Astrocyte (in vitro differentiated cells and primary cell): ENCODE data around the gene SMIM27. TPM values are rescaled to one million over a fixed set of nuclear protein-coding genes. Genes with fewer than 3 reads are reported as not detected.
"Not testable (repeated sequence)": the region's sequence is repeated elsewhere in the genome, so short reads cannot be mapped to it uniquely, and the experiment has no call there.

Experiments
- DNase-seq: peaks from one replicate; pipeline ENCODE4 v3.0.0-alpha.2; 2010; ENCODE audit warnings: low read depth
- FAIRE-seq: peaks from 2 replicates; lab custom pipeline; 2011; peaks lifted over from hg19 to GRCh38; lab: Jason Lieb, UNC
- H2AFZ ChIP-seq: 2 replicates; pipeline ENCODE4 v1.6.0; 2012; ENCODE audit warnings: low read depth, low read length, inconsistent platforms
- H3K27ac ChIP-seq: 2 replicates; pipeline ENCODE4 v1.5.1; 2011; ENCODE audit warnings: low read depth, low read length, inconsistent platforms
- H3K27me3 ChIP-seq: 2 replicates; pipeline ENCODE4 v1.6.0; 2011; ENCODE audit warnings: low read length, inconsistent platforms; ENCODE audit not compliant: insufficient read depth
- H3K36me3 ChIP-seq: 2 replicates; pipeline ENCODE4 v1.5.1; 2011; ENCODE audit warnings: low read length, inconsistent platforms; ENCODE audit not compliant: insufficient read depth
- H3K4me1 ChIP-seq: 2 replicates; pipeline ENCODE4 v1.5.1; 2011; ENCODE audit warnings: low read length, inconsistent platforms; ENCODE audit not compliant: insufficient read depth
- H3K4me2 ChIP-seq: 2 replicates; pipeline ENCODE4 v1.6.0; 2012; ENCODE audit warnings: low read length, inconsistent platforms
- H3K4me3 ChIP-seq: 2 replicates; pipeline ENCODE4 v1.5.1; 2011; ENCODE audit warnings: low read depth, mild to moderate bottlenecking, low read length, inconsistent platforms; ENCODE audit not compliant: insufficient read depth
- H3K79me2 ChIP-seq: 2 replicates; pipeline ENCODE4 v1.6.0; 2012; ENCODE audit warnings: mild to moderate bottlenecking, low read length, inconsistent platforms; ENCODE audit not compliant: insufficient read depth
- H3K9ac ChIP-seq: 2 replicates; pipeline ENCODE4 v1.6.0; 2012; ENCODE audit warnings: mild to moderate bottlenecking, low read length, inconsistent platforms
- H3K9me3 ChIP-seq: 2 replicates; pipeline ENCODE4 v1.5.1; 2012; ENCODE audit warnings: low read depth, mild to moderate bottlenecking, low read length, inconsistent platforms; ENCODE audit not compliant: insufficient read depth
- H4K20me1 ChIP-seq: 2 replicates; pipeline ENCODE4 v1.6.0; 2012; ENCODE audit warnings: low read length, inconsistent platforms; ENCODE audit not compliant: insufficient read depth
- H3K27ac Mint-ChIP-seq: one replicate; pipeline ENCODE4 v1.8.0; 2021; ENCODE audit warnings: mild to moderate bottlenecking, mixed read lengths; ENCODE audit not compliant: unreplicated experiment
- H3K27me3 Mint-ChIP-seq: one replicate; pipeline ENCODE4 v1.8.0; 2021; ENCODE audit warnings: low read depth, mixed read lengths; ENCODE audit not compliant: unreplicated experiment
- H3K36me3 Mint-ChIP-seq: one replicate; pipeline ENCODE4 v1.8.0; 2021; ENCODE audit warnings: low read depth, mixed read lengths; ENCODE audit not compliant: unreplicated experiment
- H3K4me1 Mint-ChIP-seq: one replicate; pipeline ENCODE4 v1.8.0; 2021; ENCODE audit warnings: low read depth, mixed read lengths; ENCODE audit not compliant: unreplicated experiment
- H3K4me3 Mint-ChIP-seq: one replicate; pipeline ENCODE4 v1.8.0; 2021; ENCODE audit warnings: mild to moderate bottlenecking, moderate library complexity, mixed read lengths; ENCODE audit not compliant: unreplicated experiment
- H3K9me3 Mint-ChIP-seq: one replicate; pipeline ENCODE4 v1.8.0; 2021; ENCODE audit warnings: mild to moderate bottlenecking, mixed read lengths; ENCODE audit not compliant: unreplicated experiment
- EZH2 ChIP-seq: IDR thresholded peaks from 2 replicates; pipeline ENCODE4 v1.6.1; 2012; ENCODE audit warnings: mild to moderate bottlenecking, low read length, inconsistent platforms; ENCODE audit not compliant: insufficient read depth
- total RNA-seq: library from RNA; stranded (reverse); gene quantifications from 2 replicates; pipeline ENCODE4 v1.2.1, GENCODE V29; 2021
- TF ChIP-seq, protein P1 (sequence below): IDR thresholded peaks from 2 replicates; pipeline ENCODE4 v1.5.1; 2011; ENCODE audit warnings: low read depth, mild to moderate bottlenecking, inconsistent platforms, low read length, moderate library complexity; ENCODE audit not compliant: insufficient read depth

The SMIM27 gene
- total RNA-seq, 1 donor from 2014 or later = 9.4 TPM

- TF ChIP-seq EZH2 = no peak
- TF ChIP-seq, protein P1, sequence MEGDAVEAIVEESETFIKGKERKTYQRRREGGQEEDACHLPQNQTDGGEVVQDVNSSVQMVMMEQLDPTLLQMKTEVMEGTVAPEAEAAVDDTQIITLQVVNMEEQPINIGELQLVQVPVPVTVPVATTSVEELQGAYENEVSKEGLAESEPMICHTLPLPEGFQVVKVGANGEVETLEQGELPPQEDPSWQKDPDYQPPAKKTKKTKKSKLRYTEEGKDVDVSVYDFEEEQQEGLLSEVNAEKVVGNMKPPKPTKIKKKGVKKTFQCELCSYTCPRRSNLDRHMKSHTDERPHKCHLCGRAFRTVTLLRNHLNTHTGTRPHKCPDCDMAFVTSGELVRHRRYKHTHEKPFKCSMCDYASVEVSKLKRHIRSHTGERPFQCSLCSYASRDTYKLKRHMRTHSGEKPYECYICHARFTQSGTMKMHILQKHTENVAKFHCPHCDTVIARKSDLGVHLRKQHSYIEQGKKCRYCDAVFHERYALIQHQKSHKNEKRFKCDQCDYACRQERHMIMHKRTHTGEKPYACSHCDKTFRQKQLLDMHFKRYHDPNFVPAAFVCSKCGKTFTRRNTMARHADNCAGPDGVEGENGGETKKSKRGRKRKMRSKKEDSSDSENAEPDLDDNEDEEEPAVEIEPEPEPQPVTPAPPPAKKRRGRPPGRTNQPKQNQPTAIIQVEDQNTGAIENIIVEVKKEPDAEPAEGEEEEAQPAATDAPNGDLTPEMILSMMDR = no peak
- no peak overlapping the region for H2AFZ ChIP-seq
- H3K9me3 ChIP-seq = no peaks in the 10 kb centered on the region
- Mint-ChIP-seq H3K4me1 (peaks cover 31% of the 10 kb centered on the region), H3K27ac (no peak overlapping the region), H3K27me3 (no peaks in the 10 kb centered on the region), H3K36me3 (peaks cover 38% of the 10 kb centered on the region), H3K9me3 (peaks cover 2% of the 10 kb centered on the region), H3K4me3 (peak overlapping the region; percentile 84)
- no peak overlapping the region for H3K4me2 ChIP-seq
- H3K9ac ChIP-seq = no peak overlapping the region
- H3K27me3 ChIP-seq = no peaks in the 10 kb centered on the region
- peaks cover 16% of the 10 kb centered on the region for H3K79me2 ChIP-seq
- H3K27ac ChIP-seq = no peak overlapping the region
- H3K36me3 ChIP-seq = no peaks in the 10 kb centered on the region
- DNase-seq (no peak), FAIRE-seq (no peak)
- H3K4me3 ChIP-seq = no peak overlapping the region
- H3K4me1 ChIP-seq = no peaks in the 10 kb centered on the region
- H4K20me1 ChIP-seq = peaks cover 4% of the 10 kb centered on the region
Measured at GRCh38 chr9:32518276-32518675, 33.9 kb upstream of the SMIM27 start.

DNA sequence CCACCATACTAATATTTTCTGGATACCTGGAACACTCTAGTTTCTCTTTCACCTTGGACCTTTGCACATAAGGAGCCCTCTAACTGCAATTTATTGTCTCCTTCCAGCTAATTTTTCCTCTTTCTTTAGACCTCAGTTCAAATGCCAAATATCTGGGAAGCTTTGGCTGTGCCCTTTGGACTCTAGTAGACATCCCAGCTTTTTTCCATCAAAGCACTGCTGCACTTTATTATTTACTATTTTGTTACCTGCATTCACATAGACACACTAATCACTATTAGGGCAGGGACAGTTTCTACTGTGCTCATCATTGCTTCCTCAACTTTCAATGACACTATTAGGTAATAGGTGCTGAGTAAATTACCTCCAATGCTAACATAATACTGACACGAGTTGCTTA lies 28.2 kb upstream of the SMIM27 start:
- H3K27me3 ChIP-seq = no peaks in the 10 kb centered on the region
- H3K36me3 ChIP-seq = no peaks in the 10 kb centered on the region
- no peak overlapping the region for H3K9ac ChIP-seq
- DNase-seq (no peak), FAIRE-seq (no peak)
- peaks cover 5% of the 10 kb centered on the region for H3K9me3 Mint-ChIP-seq
- no peak for TF ChIP-seq EZH2
- TF ChIP-seq, protein P1 = no peak
- peaks cover 24% of the 10 kb centered on the region for H3K4me1 Mint-ChIP-seq
- no peak overlapping the region for H2AFZ ChIP-seq
- peak overlapping the region; percentile 96 for H3K27ac Mint-ChIP-seq
- peaks cover 30% of the 10 kb centered on the region for H3K36me3 Mint-ChIP-seq
- no peak overlapping the region for H3K27ac ChIP-seq
- peak overlapping the region; percentile 97 for H3K4me3 Mint-ChIP-seq
- H3K27me3 Mint-ChIP-seq = no peaks in the 10 kb centered on the region
- no peaks in the 10 kb centered on the region for H3K9me3 ChIP-seq
- no peak overlapping the region for H3K4me3 ChIP-seq
- peak overlapping the region; percentile 96 for H3K4me2 ChIP-seq
- H3K79me2 ChIP-seq = peaks cover 30% of the 10 kb centered on the region
- H3K4me1 ChIP-seq = peaks cover 8% of the 10 kb centered on the region
- peaks cover 7% of the 10 kb centered on the region for H4K20me1 ChIP-seq

GRCh38 chr9:32524558-32524891 lies 27.6 kb upstream of the SMIM27 start:
- H3K9ac ChIP-seq = peak overlapping the region; percentile 88
- Mint-ChIP-seq H3K4me1 (peaks cover 23% of the 10 kb centered on the region), H3K4me3 (peak overlapping the region; percentile 97), H3K27ac (peak overlapping the region; percentile 96), H3K36me3 (peaks cover 30% of the 10 kb centered on the region)
- H2AFZ ChIP-seq, H3K4me1 ChIP-seq, H3K9me3 Mint-ChIP-seq, H4K20me1 ChIP-seq, H3K36me3 ChIP-seq, H3K9me3 ChIP-seq, DNase-seq, FAIRE-seq, H3K27me3 Mint-ChIP-seq, H3K4me3 ChIP-seq, H3K27me3 ChIP-seq, H3K27ac ChIP-seq: not testable (repeated sequence)
- H3K4me2 ChIP-seq = peak overlapping the region; percentile 96
- H3K79me2 ChIP-seq = peaks cover 30% of the 10 kb centered on the region
